ENCODE results near the gene UBR4.
"Not testable (repeated sequence)": the region's sequence is repeated elsewhere in the genome, so short reads cannot be mapped to it uniquely, and the experiment has no call there.

The UBR4 gene

GRCh38 chr1:19250629-19251304, 40.7 kb upstream of the UBR4 start:
- peak overlapping the region; percentile 87 for H3K4me3 ChIP-seq (ENCODE audit: low read depth, low read length)
- no peak for DNase-seq (ENCODE audit: low read depth)
- TF ChIP-seq, protein P1, sequence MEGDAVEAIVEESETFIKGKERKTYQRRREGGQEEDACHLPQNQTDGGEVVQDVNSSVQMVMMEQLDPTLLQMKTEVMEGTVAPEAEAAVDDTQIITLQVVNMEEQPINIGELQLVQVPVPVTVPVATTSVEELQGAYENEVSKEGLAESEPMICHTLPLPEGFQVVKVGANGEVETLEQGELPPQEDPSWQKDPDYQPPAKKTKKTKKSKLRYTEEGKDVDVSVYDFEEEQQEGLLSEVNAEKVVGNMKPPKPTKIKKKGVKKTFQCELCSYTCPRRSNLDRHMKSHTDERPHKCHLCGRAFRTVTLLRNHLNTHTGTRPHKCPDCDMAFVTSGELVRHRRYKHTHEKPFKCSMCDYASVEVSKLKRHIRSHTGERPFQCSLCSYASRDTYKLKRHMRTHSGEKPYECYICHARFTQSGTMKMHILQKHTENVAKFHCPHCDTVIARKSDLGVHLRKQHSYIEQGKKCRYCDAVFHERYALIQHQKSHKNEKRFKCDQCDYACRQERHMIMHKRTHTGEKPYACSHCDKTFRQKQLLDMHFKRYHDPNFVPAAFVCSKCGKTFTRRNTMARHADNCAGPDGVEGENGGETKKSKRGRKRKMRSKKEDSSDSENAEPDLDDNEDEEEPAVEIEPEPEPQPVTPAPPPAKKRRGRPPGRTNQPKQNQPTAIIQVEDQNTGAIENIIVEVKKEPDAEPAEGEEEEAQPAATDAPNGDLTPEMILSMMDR (IDR thresholded peaks at IDR 0.05; ENCODE audit: low read depth, low read length, missing control alignments), result no peak

- DNase-seq (ENCODE audit: low read depth), result no peak
- TF ChIP-seq, protein P1 (IDR thresholded peaks at IDR 0.05; ENCODE audit: low read depth, low read length, missing control alignments), result peak; percentile 98
- no peak overlapping the region for H3K4me3 ChIP-seq (ENCODE audit: low read depth, low read length)
Observed at GRCh38 chr1:19240673-19241538, 30.8 kb upstream of the UBR4 start.

GRCh38 chr1:19239876-19240275, 29.8 kb upstream of the UBR4 start:
- no peak overlapping the region for H3K4me3 ChIP-seq (ENCODE audit: low read depth, low read length)
- TF ChIP-seq, protein P1 (IDR thresholded peaks at IDR 0.05; ENCODE audit: low read depth, low read length, missing control alignments), result no peak
- no peak for DNase-seq (ENCODE audit: low read depth)

- TF ChIP-seq, protein P1 (IDR thresholded peaks at IDR 0.05; ENCODE audit: low read depth, low read length, missing control alignments), result no peak
- no peak overlapping the region for H3K4me3 ChIP-seq (ENCODE audit: low read depth, low read length)
- no peak for DNase-seq (ENCODE audit: low read depth)
Observed at GRCh38 chr1:19234224-19234623, 24.2 kb upstream of the UBR4 start.

DNA sequence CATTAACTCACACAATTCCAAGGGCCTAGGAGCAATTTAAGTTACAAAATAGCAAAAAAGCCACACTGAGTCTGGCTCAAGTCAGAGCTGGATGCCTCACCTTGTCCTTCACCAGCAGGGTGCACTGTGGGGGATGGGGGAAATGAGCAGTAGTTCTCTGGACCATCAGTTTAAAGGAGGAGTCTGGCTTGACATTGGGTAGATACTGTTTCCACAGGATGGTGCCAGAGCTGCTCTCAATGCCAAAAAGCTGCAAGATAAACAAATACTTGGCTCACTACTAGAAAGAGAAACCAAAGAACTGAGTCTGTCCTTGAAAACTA, 22.4 kb upstream of the UBR4 start:
- no peak overlapping the region for H3K4me3 ChIP-seq (ENCODE audit: low read depth, low read length)
- no peak for DNase-seq (ENCODE audit: low read depth)
- TF ChIP-seq, protein P1 (IDR thresholded peaks at IDR 0.05; ENCODE audit: low read depth, low read length, missing control alignments), result peak; percentile 12

DNA sequence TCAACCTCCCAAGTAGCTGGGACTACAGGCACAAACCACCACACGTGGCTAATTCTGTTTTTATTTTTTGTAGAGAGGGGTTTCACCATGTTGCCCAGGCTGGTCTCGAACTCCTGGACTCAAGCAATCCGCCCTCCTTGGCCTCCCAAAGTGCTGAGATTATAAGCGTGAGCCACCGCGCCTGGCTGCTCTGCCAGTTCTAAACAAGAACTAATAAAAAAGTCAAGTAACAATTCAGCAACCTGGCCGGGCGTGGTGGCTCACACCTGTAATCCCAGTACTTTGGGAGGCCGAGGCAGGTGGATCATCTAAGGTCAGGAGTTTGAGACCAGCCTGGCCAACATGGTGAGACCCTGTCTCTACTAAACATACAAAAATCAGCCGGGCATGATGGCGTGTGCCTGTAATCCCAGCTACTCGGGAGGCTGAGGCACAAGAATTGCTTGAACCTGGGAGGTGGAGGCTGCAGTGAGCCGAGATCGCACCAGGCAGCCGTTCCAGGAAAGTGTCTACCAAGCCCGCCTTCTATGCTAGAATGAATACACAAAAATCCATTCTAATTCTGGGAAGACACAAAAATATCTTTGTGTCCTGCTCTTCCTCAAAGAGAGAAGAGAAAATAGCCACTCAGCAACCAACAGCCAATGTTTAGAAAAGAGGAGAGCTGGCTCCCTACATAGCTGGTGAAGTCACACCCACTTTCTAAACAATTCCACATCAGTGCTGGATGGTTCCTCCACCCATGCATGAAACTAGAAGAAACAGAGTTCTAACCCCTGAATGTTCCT, 21.9 kb upstream of the UBR4 start:
- H3K4me3 ChIP-seq (ENCODE audit: low read depth, low read length); DNase-seq (ENCODE audit: low read depth): not testable (repeated sequence)

GRCh38 chr1:19229828-19230325, 19.8 kb upstream of the UBR4 start:
- H3K4me3 ChIP-seq (ENCODE audit: low read depth, low read length), result no peak overlapping the region
- no peak for DNase-seq (ENCODE audit: low read depth)
- TF ChIP-seq, protein P1 (IDR thresholded peaks at IDR 0.05; ENCODE audit: low read depth, low read length, missing control alignments), result no peak
